Osteoblast (primary cell): ENCODE results near the gene TCP11L2. TPM values are rescaled to one million over a fixed set of nuclear protein-coding genes. Genes with fewer than 3 reads are reported as not detected.

Source experiments
- DNase-seq: peaks from one replicate; pipeline ENCODE4 v3.0.0; 2011; ENCODE audit warnings: low spot score, mixed read lengths; ENCODE audit not compliant: insufficient read length; ENCODE audit errors: missing footprints
- H2AFZ ChIP-seq: 2 replicates; pipeline ENCODE4 v1.6.0; 2011; ENCODE audit warnings: mild to moderate bottlenecking, low read length
- H3K27ac ChIP-seq: 2 replicates; pipeline ENCODE4 v1.5.1; 2011; ENCODE audit warnings: mild to moderate bottlenecking, low read depth, low read length, moderate library complexity
- H3K27me3 ChIP-seq: 2 replicates; pipeline ENCODE4 v1.6.0; 2012; ENCODE audit warnings: mild to moderate bottlenecking, control low read depth, inconsistent platforms, low read length, moderate library complexity; ENCODE audit not compliant: insufficient read depth
- H3K36me3 ChIP-seq: 2 replicates; pipeline ENCODE4 v1.5.1; 2011; ENCODE audit warnings: mild to moderate bottlenecking, low read length, control low read depth, moderate library complexity; ENCODE audit not compliant: insufficient read depth
- H3K4me1 ChIP-seq: 2 replicates; pipeline ENCODE4 v1.5.1; 2011; ENCODE audit warnings: mild to moderate bottlenecking, low read length, control low read depth, moderate library complexity; ENCODE audit not compliant: insufficient read depth
- H3K4me2 ChIP-seq: 2 replicates; pipeline ENCODE4 v1.6.0; 2011; ENCODE audit warnings: mild to moderate bottlenecking, low read length; ENCODE audit not compliant: insufficient read depth
- H3K4me3 ChIP-seq: fragments of 200-600 bp; sonication (generic); 3 replicates; pipeline ENCODE4 v1.5.1; 2012; ENCODE audit warnings: mild to moderate bottlenecking, low read length, inconsistent platforms; ENCODE audit not compliant: insufficient read depth
- H3K79me2 ChIP-seq: 2 replicates; pipeline ENCODE4 v1.6.0; 2012; ENCODE audit warnings: mild to moderate bottlenecking, low read length, control low read depth, inconsistent platforms; ENCODE audit not compliant: insufficient read depth
- H3K9me3 ChIP-seq: 2 replicates; pipeline ENCODE4 v1.5.1; 2011; ENCODE audit warnings: low read depth, low read length, control low read depth
- H4K20me1 ChIP-seq: 2 replicates; pipeline ENCODE4 v1.6.0; 2012; ENCODE audit warnings: mild to moderate bottlenecking, low read length, control low read depth; ENCODE audit not compliant: insufficient read depth
- total RNA-seq: library from RNA; depleted of rRNA; stranded (reverse); fragments of >200 nt; gene quantifications from 2 replicates; pipeline ENCODE4 v1.2.3, GENCODE V29; 2012
- TF ChIP-seq, protein P1 (sequence below): IDR thresholded peaks from 2 replicates; pipeline ENCODE4 v1.5.1; 2011; ENCODE audit warnings: mild to moderate bottlenecking, low read depth, low read length, moderate library complexity; ENCODE audit errors: extremely low read depth

TCP11L2 gene
- total RNA-seq, 1 donor, result 109 TPM

DNA sequence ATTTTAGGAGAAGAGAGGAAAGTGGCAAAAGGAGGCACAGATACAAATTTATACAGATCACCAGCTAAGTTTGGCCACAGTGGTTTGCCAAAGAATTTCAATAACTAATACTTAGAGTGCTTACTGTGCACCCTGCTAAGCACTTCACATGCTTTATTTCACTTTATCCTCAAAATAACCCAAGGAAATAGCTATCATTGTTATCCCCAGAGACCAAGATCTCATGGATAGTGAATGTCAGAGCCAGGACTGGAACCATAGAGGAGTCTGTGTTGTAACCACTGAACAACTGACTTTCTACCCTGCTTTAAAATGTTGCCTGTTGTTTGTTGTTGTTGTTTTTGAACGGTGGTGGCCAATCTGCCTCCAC is 1.3 kb upstream of the TCP11L2 start:
- peak; percentile 56 for DNase-seq
- Histone ChIP-seq H3K4me1 (peaks cover 20% of the 10 kb centered on the region), H3K79me2 (peaks cover 7% of the 10 kb centered on the region), H3K4me2 (peak overlapping the region; percentile 96), H3K27me3 (no peaks in the 10 kb centered on the region), H3K9me3 (no peaks in the 10 kb centered on the region), H3K4me3 (peak overlapping the region; percentile 97), H4K20me1 (no peaks in the 10 kb centered on the region), H3K36me3 (no peaks in the 10 kb centered on the region), H2AFZ (peak overlapping the region; percentile 92), H3K27ac (peak overlapping the region; percentile 52)
- TF ChIP-seq, protein P1, sequence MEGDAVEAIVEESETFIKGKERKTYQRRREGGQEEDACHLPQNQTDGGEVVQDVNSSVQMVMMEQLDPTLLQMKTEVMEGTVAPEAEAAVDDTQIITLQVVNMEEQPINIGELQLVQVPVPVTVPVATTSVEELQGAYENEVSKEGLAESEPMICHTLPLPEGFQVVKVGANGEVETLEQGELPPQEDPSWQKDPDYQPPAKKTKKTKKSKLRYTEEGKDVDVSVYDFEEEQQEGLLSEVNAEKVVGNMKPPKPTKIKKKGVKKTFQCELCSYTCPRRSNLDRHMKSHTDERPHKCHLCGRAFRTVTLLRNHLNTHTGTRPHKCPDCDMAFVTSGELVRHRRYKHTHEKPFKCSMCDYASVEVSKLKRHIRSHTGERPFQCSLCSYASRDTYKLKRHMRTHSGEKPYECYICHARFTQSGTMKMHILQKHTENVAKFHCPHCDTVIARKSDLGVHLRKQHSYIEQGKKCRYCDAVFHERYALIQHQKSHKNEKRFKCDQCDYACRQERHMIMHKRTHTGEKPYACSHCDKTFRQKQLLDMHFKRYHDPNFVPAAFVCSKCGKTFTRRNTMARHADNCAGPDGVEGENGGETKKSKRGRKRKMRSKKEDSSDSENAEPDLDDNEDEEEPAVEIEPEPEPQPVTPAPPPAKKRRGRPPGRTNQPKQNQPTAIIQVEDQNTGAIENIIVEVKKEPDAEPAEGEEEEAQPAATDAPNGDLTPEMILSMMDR, result no peak

DNA sequence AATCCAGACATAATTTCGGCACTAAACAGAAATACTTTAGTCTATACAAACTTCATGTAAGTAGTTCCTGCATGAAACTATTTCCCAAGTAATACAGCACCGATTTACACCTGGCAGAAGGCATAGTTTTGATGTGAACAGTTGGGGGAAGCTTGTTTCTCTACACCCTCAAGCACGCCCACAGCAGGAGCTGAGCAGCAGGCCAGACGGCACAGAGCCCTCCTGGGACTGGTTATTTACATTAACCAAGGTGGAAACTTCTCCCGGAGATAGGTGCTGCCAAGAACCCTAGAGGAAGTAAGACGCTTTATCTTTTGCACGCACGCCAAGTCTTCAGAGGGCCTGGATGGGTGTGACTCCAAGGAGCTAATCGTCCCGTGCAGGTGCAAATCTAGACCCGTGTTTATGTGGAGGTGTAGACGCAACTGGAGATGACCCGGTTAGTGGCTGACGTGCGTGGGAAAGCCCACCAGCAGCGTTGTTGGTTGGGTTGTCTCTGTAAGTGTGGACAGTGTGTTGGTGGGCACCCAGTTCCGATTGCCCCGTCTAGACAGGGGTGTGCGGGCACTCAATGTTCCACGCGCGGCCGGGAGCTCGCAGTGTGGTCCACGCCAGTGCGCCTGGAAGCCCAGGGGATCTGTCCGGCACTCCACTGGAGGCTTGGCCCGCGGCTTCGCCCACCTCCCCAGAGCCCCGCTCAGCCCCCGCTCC is 767 bp upstream of the TCP11L2 start:
- Histone ChIP-seq H3K4me2 (peak overlapping the region; percentile 96), H4K20me1 (no peaks in the 10 kb centered on the region), H3K36me3 (no peaks in the 10 kb centered on the region), H3K27ac (peak overlapping the region; percentile 52), H3K4me1 (peaks cover 15% of the 10 kb centered on the region), H2AFZ (peak overlapping the region; percentile 92), H3K79me2 (peaks cover 7% of the 10 kb centered on the region), H3K27me3 (no peaks in the 10 kb centered on the region), H3K9me3 (no peaks in the 10 kb centered on the region), H3K4me3 (peak overlapping the region; percentile 97)
- TF ChIP-seq, protein P1, result no peak
- peak; percentile 47 for DNase-seq

DNA sequence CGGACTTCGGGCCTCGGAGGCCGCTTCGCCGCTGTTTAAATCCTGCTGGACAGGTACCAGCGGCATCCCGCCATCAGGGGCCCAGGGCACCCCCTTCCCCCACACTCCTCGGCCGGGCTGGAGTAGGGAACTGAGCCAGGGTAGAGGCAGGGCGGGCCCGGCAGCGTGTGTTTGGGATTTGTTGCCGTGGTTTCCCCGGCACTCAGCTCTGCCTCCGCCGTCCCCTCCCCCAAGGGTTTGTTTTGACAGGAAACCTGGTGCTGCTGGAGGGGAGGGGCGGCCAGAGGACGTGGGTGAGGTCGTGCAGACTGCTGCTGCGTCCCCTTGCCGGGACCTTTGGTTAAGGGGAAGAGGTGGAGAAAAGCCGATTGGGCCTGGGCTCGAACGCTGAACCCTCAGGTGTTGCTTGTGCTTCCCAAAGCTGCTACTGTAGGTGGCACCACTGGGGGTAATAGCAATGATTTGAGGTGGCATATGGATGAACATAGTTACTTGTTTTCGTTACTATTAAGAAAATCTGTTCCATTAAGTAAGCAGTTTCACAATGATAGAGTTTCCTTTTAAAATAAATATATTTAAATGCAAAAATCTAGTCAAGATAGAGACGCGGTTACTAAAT is 778 bp downstream of the TCP11L2 start:
- Histone ChIP-seq H3K4me2 (peak overlapping the region; percentile 93), H3K9me3 (no peaks in the 10 kb centered on the region), H3K4me1 (peaks cover 14% of the 10 kb centered on the region), H3K27ac (peak overlapping the region; percentile 97), H2AFZ (peak overlapping the region; percentile 97), H3K4me3 (peak overlapping the region; percentile 97), H3K79me2 (peaks cover 7% of the 10 kb centered on the region), H4K20me1 (no peaks in the 10 kb centered on the region), H3K36me3 (no peaks in the 10 kb centered on the region), H3K27me3 (no peaks in the 10 kb centered on the region)
- peak; percentile 96 for DNase-seq
- TF ChIP-seq, protein P1, result no peak

DNA sequence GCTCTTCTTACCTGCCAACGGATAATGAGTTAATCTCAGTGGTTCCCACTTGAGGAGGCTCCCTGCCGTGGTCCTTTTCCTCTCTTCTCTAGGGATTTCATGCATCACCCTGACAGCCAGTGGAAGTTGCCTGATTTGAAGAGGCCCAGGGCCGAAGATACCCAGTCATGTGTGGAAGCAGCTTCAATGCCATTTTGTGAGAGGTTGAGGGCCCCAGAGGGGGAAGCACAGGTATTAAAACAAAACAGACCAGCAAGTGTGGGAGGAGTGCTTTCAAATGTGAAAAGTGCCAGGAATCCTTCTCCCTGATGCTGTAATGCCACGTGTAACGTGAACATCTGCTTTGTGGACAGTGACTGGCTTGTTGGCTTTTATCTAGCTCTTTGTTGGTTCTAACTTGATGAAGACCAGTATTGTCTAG is 1.5 kb downstream of the TCP11L2 start:
- Histone ChIP-seq H3K27me3 (no peaks in the 10 kb centered on the region), H3K4me3 (peak overlapping the region; percentile 97), H2AFZ (no peak overlapping the region), H3K4me1 (peaks cover 14% of the 10 kb centered on the region), H3K9me3 (no peaks in the 10 kb centered on the region), H3K36me3 (no peaks in the 10 kb centered on the region), H3K79me2 (peaks cover 7% of the 10 kb centered on the region), H3K27ac (no peak overlapping the region), H3K4me2 (peak overlapping the region; percentile 93), H4K20me1 (no peaks in the 10 kb centered on the region)
- DNase-seq, result no peak
- TF ChIP-seq, protein P1, result no peak
